ENCODE results near the gene TSPAN5. TPM values are rescaled to one million over a fixed set of nuclear protein-coding genes. Genes with fewer than 3 reads are reported as not detected.

The TSPAN5 gene
- polyA plus RNA-seq, 1 donor from 2014 or later: 18.8 TPM

GRCh38 chr4:98584265-98584664, 74.1 kb downstream of the TSPAN5 start:
- Histone ChIP-seq H4K20me1 (ENCODE audit: insufficient read depth) (no peaks in the 10 kb centered on the region), H3K27me3 (ENCODE audit: insufficient read depth, low read depth, low read length) (no peaks in the 10 kb centered on the region), H3F3A (ENCODE audit: insufficient read depth, low read length, poor library complexity, severe bottlenecking) (no peaks in the 10 kb centered on the region), H3K36me3 (ENCODE audit: insufficient read depth, low read length) (no peaks in the 10 kb centered on the region), H3K79me2 (replicated peaks; ENCODE audit: insufficient read depth, low read length) (no peaks in the 10 kb centered on the region), H2AFZ (ENCODE audit: low read depth, low read length) (no peak overlapping the region), H3K9ac (ENCODE audit: low read length) (no peak overlapping the region), H3K4me2 (ENCODE audit: low read length) (no peak overlapping the region), H3K9me2 (ENCODE audit: insufficient read depth, low read length) (no peaks in the 10 kb centered on the region), H3K9me3 (ENCODE audit: low read length) (no peaks in the 10 kb centered on the region), H3K4me3 (ENCODE audit: low read length) (no peak overlapping the region), H3K27ac (ENCODE audit: low read length) (no peak overlapping the region)
- TF ChIP-seq MXI1 (conservative IDR thresholded peaks at IDR 0.05; ENCODE audit: poor library complexity, severe bottlenecking) (no peak), REST (IDR thresholded peaks at IDR 0.05; ENCODE audit: borderline replicate concordance) (no peak), TAF1 (IDR thresholded peaks at IDR 0.05; ENCODE audit: low read depth) (no peak), RAD21 (conservative IDR thresholded peaks at IDR 0.05) (no peak), EZH2 (IDR thresholded peaks at IDR 0.05; ENCODE audit: borderline replicate concordance, insufficient read depth, low read length, poor library complexity, severe bottlenecking) (no peak), CTCF (IDR thresholded peaks at IDR 0.05; ENCODE audit: poor library complexity, severe bottlenecking) (no peak), POLR2AphosphoS5 (IDR thresholded peaks at IDR 0.05) (no peak), SMC3 (conservative IDR thresholded peaks at IDR 0.05; ENCODE audit: poor library complexity) (no peak), EP300 (conservative IDR thresholded peaks at IDR 0.05; ENCODE audit: poor library complexity, severe bottlenecking) (no peak)

- H4K20me1 ChIP-seq (ENCODE audit: insufficient read depth): no peaks in the 10 kb centered on the region
- no peak overlapping the region for H3K9ac ChIP-seq (ENCODE audit: low read length)
- H3F3A ChIP-seq (ENCODE audit: insufficient read depth, low read length, poor library complexity, severe bottlenecking): no peaks in the 10 kb centered on the region
- H3K4me2 ChIP-seq (ENCODE audit: low read length): no peak overlapping the region
- H2AFZ ChIP-seq (ENCODE audit: low read depth, low read length): no peak overlapping the region
- H3K79me2 ChIP-seq (replicated peaks; ENCODE audit: insufficient read depth, low read length): no peaks in the 10 kb centered on the region
- H3K36me3 ChIP-seq (ENCODE audit: insufficient read depth, low read length): no peaks in the 10 kb centered on the region
- no peaks in the 10 kb centered on the region for H3K9me3 ChIP-seq (ENCODE audit: low read length)
- H3K27ac ChIP-seq (ENCODE audit: low read length): no peak overlapping the region
- no peaks in the 10 kb centered on the region for H3K9me2 ChIP-seq (ENCODE audit: insufficient read depth, low read length)
- H3K27me3 ChIP-seq (ENCODE audit: insufficient read depth, low read depth, low read length): no peaks in the 10 kb centered on the region
- TF ChIP-seq EZH2 (IDR thresholded peaks at IDR 0.05; ENCODE audit: borderline replicate concordance, insufficient read depth, low read length, poor library complexity, severe bottlenecking) (no peak), EP300 (conservative IDR thresholded peaks at IDR 0.05; ENCODE audit: poor library complexity, severe bottlenecking) (no peak), REST (IDR thresholded peaks at IDR 0.05; ENCODE audit: borderline replicate concordance) (no peak), TAF1 (IDR thresholded peaks at IDR 0.05; ENCODE audit: low read depth) (no peak), CTCF (IDR thresholded peaks at IDR 0.05; ENCODE audit: poor library complexity, severe bottlenecking) (no peak), SMC3 (conservative IDR thresholded peaks at IDR 0.05; ENCODE audit: poor library complexity) (no peak), POLR2AphosphoS5 (IDR thresholded peaks at IDR 0.05) (no peak), MXI1 (conservative IDR thresholded peaks at IDR 0.05; ENCODE audit: poor library complexity, severe bottlenecking) (no peak), RAD21 (conservative IDR thresholded peaks at IDR 0.05) (no peak)
- no peak overlapping the region for H3K4me3 ChIP-seq (ENCODE audit: low read length)
Observed at GRCh38 chr4:98583265-98583664, 75.1 kb downstream of the TSPAN5 start.

Measured in neural cell (in vitro differentiated cells).